ENCODE measurements around the gene CCM2L. TPM values are rescaled to one million over a fixed set of nuclear protein-coding genes. Genes with fewer than 3 reads are reported as not detected.

Gene CCM2L
- total and polyA plus RNA-seq, 10 of the 15 experiments (the other 5 are each of a cell fraction or from before 2014, with no cell fraction given), result not detected

DNA sequence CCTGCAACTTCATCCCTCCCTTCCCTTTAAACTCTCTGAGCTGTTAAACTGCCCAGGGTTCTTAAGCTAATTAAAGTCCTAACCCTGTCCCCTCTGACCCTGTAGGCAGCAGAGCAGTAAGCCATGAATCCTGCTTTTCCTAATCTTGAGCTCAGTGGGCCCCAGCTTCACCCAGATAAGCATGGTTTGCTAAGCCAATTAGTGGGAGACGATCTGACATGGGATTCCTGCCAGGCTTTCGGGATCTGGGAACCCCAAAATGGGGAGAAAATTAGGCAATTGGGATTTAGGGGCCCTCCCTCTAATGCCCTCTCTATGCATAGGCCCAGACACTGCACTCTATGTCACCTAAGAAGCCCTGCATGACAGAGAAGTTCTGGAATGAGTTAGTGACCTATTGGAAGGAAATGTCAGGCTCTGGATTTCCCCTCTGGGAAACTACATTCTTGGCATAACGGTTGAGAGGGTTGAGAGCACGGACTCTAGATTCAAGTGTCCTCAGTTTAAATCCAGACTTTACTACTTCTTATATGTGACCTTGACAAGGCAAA, 37.7 kb upstream of the CCM2L start:
- 2% methylated on average over 4 of the region's 4 CpGs for WGBS (ENCODE audit: insufficient coverage, insufficient replicate concordance, low lambda C conversion rate, missing lambda C conversion rate)
- H3K27ac ChIP-seq (ENCODE audit: control insufficient read depth, insufficient read depth), result no peak overlapping the region
- SMC1A ChIA-PET (ENCODE audit: uncharacterized antibody, unreplicated experiment), result interaction anchor here (0.9 to 2.1 kb wide), 4 partner anchors 9 to 126 kb away, joined by 4 to 5 read pairs (median 4); no protein-coding TSS in a partner anchor
- intact Hi-C loops (cut with micrococcal nuclease; ENCODE audit: unreplicated experiment) (no loop called here), in situ Hi-C loops (cut with MboI) (no loop called here)
- H3K4me3 ChIP-seq, result no peak overlapping the region
- H3K4me2 ChIP-seq (ENCODE audit: control insufficient read depth, insufficient read depth), result no peak overlapping the region
- no peaks in the 10 kb centered on the region for H3K79me2 ChIP-seq (ENCODE audit: control insufficient read depth, insufficient read depth, low read length)
- peaks cover 2% of the 10 kb centered on the region; the same call in 1 of the 2 replicates for H4K20me1 ChIP-seq (ENCODE audit: control insufficient read depth, insufficient read depth)
- H3K4me1 ChIP-seq (ENCODE audit: control insufficient read depth, insufficient read depth, low read length), result no peaks in the 10 kb centered on the region
- ATAC-seq (no peak), DNase-seq (ENCODE audit: low read depth, low spot score) (no peak), FAIRE-seq (no peak)
- RAD21 ChIA-PET (ENCODE audit: unreplicated experiment), result interaction anchor here (1.0 kb wide), 1 partner anchor 119 kb away, joined by 3 read pairs; no protein-coding TSS in a partner anchor
- peaks cover 0 to 6% of the 10 kb centered on the region in 2 experiments; a peak in 3 of 4 replicates for H3K27me3 ChIP-seq (replicated peaks in 1 of 2; ENCODE audit: control insufficient read depth in 2 of 2, insufficient read depth in 2 of 2, low read length in 1 of 2)
- CTCF ChIA-PET, result interaction anchor here (1.2 to 2.8 kb wide), 3 partner anchors 15 to 120 kb away, joined by 3 to 12 read pairs (median 3); no protein-coding TSS in a partner anchor
- no TSS peak for BruUV-seq (replicated peaks)
- H3K9ac ChIP-seq (ENCODE audit: control insufficient read depth, insufficient read depth, low read length), result no peak overlapping the region
- no peaks in the 10 kb centered on the region for H3K9me3 ChIP-seq (replicated peaks; ENCODE audit: control insufficient read depth, insufficient read depth, low read length)
- no peak overlapping the region for H2AFZ ChIP-seq (ENCODE audit: control insufficient read depth, low read depth, low read length)
- POLR2A ChIA-PET, result no interaction called here
- H3K36me3 ChIP-seq (ENCODE audit: control insufficient read depth in 2 of 2, insufficient read depth in 2 of 2, low read length in 1 of 2), result no peaks in the 10 kb centered on the region
- no peak for TF ChIP-seq JUND (IDR thresholded peaks at IDR 0.05; ENCODE audit: low read depth, low read length)
- no peak for TF ChIP-seq SP1 (IDR thresholded peaks at IDR 0.05; ENCODE audit: low read depth, low read length)
- no peak for TF ChIP-seq ZZZ3 (IDR thresholded peaks at IDR 0.05; ENCODE audit: control insufficient read depth, insufficient read length, low read depth)
- TF ChIP-seq POLR2AphosphoS5 (IDR thresholded peaks at IDR 0.05; ENCODE audit: low read length), result no peak
- TF ChIP-seq POU2F2 (IDR thresholded peaks at IDR 0.05; ENCODE audit: borderline replicate concordance, low read depth, low read length), result no peak
- TF ChIP-seq BMI1 (IDR thresholded peaks at IDR 0.05; ENCODE audit: borderline replicate concordance), result no peak
- TF ChIP-seq, protein P1, sequence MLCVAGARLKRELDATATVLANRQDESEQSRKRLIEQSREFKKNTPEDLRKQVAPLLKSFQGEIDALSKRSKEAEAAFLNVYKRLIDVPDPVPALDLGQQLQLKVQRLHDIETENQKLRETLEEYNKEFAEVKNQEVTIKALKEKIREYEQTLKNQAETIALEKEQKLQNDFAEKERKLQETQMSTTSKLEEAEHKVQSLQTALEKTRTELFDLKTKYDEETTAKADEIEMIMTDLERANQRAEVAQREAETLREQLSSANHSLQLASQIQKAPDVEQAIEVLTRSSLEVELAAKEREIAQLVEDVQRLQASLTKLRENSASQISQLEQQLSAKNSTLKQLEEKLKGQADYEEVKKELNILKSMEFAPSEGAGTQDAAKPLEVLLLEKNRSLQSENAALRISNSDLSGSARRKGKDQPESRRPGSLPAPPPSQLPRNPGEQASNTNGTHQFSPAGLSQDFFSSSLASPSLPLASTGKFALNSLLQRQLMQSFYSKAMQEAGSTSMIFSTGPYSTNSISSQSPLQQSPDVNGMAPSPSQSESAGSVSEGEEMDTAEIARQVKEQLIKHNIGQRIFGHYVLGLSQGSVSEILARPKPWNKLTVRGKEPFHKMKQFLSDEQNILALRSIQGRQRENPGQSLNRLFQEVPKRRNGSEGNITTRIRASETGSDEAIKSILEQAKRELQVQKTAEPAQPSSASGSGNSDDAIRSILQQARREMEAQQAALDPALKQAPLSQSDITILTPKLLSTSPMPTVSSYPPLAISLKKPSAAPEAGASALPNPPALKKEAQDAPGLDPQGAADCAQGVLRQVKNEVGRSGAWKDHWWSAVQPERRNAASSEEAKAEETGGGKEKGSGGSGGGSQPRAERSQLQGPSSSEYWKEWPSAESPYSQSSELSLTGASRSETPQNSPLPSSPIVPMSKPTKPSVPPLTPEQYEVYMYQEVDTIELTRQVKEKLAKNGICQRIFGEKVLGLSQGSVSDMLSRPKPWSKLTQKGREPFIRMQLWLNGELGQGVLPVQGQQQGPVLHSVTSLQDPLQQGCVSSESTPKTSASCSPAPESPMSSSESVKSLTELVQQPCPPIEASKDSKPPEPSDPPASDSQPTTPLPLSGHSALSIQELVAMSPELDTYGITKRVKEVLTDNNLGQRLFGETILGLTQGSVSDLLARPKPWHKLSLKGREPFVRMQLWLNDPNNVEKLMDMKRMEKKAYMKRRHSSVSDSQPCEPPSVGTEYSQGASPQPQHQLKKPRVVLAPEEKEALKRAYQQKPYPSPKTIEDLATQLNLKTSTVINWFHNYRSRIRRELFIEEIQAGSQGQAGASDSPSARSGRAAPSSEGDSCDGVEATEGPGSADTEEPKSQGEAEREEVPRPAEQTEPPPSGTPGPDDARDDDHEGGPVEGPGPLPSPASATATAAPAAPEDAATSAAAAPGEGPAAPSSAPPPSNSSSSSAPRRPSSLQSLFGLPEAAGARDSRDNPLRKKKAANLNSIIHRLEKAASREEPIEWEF (IDR thresholded peaks at IDR 0.05; ENCODE audit: insufficient replicate concordance, low read depth, low read length), result no peak
- TF ChIP-seq, protein P2, sequence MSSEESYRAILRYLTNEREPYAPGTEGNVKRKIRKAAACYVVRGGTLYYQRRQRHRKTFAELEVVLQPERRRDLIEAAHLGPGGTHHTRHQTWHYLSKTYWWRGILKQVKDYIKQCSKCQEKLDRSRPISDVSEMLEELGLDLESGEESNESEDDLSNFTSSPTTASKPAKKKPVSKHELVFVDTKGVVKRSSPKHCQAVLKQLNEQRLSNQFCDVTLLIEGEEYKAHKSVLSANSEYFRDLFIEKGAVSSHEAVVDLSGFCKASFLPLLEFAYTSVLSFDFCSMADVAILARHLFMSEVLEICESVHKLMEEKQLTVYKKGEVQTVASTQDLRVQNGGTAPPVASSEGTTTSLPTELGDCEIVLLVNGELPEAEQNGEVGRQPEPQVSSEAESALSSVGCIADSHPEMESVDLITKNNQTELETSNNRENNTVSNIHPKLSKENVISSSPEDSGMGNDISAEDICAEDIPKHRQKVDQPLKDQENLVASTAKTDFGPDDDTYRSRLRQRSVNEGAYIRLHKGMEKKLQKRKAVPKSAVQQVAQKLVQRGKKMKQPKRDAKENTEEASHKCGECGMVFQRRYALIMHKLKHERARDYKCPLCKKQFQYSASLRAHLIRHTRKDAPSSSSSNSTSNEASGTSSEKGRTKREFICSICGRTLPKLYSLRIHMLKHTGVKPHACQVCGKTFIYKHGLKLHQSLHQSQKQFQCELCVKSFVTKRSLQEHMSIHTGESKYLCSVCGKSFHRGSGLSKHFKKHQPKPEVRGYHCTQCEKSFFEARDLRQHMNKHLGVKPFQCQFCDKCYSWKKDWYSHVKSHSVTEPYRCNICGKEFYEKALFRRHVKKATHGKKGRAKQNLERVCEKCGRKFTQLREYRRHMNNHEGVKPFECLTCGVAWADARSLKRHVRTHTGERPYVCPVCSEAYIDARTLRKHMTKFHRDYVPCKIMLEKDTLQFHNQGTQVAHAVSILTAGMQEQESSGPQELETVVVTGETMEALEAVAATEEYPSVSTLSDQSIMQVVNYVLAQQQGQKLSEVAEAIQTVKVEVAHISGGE (CRISPR knock-in tag; IDR thresholded peaks at IDR 0.05), result no peak
- TF ChIP-seq RUNX3 (IDR thresholded peaks at IDR 0.05; ENCODE audit: low read length), result no peak
- TF ChIP-seq, protein P3, sequence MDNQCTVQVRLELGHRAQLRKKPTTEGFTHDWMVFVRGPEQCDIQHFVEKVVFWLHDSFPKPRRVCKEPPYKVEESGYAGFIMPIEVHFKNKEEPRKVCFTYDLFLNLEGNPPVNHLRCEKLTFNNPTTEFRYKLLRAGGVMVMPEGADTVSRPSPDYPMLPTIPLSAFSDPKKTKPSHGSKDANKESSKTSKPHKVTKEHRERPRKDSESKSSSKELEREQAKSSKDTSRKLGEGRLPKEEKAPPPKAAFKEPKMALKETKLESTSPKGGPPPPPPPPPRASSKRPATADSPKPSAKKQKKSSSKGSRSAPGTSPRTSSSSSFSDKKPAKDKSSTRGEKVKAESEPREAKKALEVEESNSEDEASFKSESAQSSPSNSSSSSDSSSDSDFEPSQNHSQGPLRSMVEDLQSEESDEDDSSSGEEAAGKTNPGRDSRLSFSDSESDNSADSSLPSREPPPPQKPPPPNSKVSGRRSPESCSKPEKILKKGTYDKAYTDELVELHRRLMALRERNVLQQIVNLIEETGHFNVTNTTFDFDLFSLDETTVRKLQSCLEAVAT (IDR thresholded peaks at IDR 0.05), result no peak
